WTC11 (cell line): ENCODE data around the gene PAQR8. TPM values are rescaled to one million over a fixed set of nuclear protein-coding genes. Genes with fewer than 3 reads are reported as not detected.

Experiments used
- ATAC-seq: fragments of 200-7000 bp; cut with Tn5 transposase; 2 replicates; pipeline ENCODE4 v1.10.0; 2021; ENCODE audit warnings: mild to moderate bottlenecking, moderate library complexity
- CTCF ChIA-PET: fragments of 300-600 bp; sonication (Branson Sonifier 250); formaldehyde crosslinking; loops from one replicate; lab custom pipeline; 2021; ENCODE audit warnings: antibody characterized with exemption; lab: Charles Lee
- POLR2A ChIA-PET: fragments of 350-600 bp; sonication (Branson Sonifier 250); formaldehyde crosslinking; loops from one replicate; lab custom pipeline; 2021; ENCODE audit warnings: antibody characterized with exemption; lab: Charles Lee
- DNase-seq: peaks from one replicate; pipeline ENCODE4 v3.0.0; 2021; ENCODE audit warnings: low spot score
- H3K27ac Mint-ChIP-seq: 2 replicates; pipeline ENCODE4 v1.8.0; 2021; ENCODE audit warnings: mixed read lengths
- H3K27me3 Mint-ChIP-seq: 2 replicates; pipeline ENCODE4 v1.8.0; 2021; ENCODE audit warnings: low read depth, mild to moderate bottlenecking, moderate library complexity, mixed read lengths
- H3K36me3 Mint-ChIP-seq: 2 replicates; pipeline ENCODE4 v1.8.0; 2021; ENCODE audit warnings: mixed read lengths
- H3K4me1 Mint-ChIP-seq: 2 replicates; pipeline ENCODE4 v1.8.0; 2022; ENCODE audit warnings: mixed read lengths
- H3K4me3 Mint-ChIP-seq: 2 replicates; pipeline ENCODE4 v1.8.0; 2021; ENCODE audit warnings: mild to moderate bottlenecking, moderate library complexity, mixed read lengths
- H3K9me3 Mint-ChIP-seq: 2 replicates; pipeline ENCODE4 v1.8.0; 2021; ENCODE audit warnings: mixed read lengths
- AFF4 ChIP-seq: sonication (generic); formaldehyde crosslinking; IDR thresholded peaks from 2 replicates; pipeline ENCODE4 v1.8.1; 2023; ENCODE audit warnings: mild to moderate bottlenecking, missing genetic modification reagents, borderline replicate concordance
- ATF3 ChIP-seq: sonication (generic); formaldehyde crosslinking; conservative IDR thresholded peaks from 2 replicates; pipeline ENCODE4 v1.8.1; 2022; ENCODE audit warnings: mild to moderate bottlenecking, missing genetic modification reagents
- ATF6 ChIP-seq: sonication (generic); formaldehyde crosslinking; IDR thresholded peaks from 2 replicates; pipeline ENCODE4 v1.8.1; 2023; ENCODE audit warnings: mild to moderate bottlenecking, missing genetic modification reagents
- CREM ChIP-seq: sonication (generic); formaldehyde crosslinking; IDR thresholded peaks from 2 replicates; pipeline ENCODE4 v1.8.1; 2022; ENCODE audit warnings: mild to moderate bottlenecking, missing genetic modification reagents, moderate library complexity
- E2F1 ChIP-seq: sonication (generic); formaldehyde crosslinking; IDR thresholded peaks from 2 replicates; pipeline ENCODE4 v1.8.0; 2022; ENCODE audit warnings: mild to moderate bottlenecking, missing genetic modification reagents
- ELF4 ChIP-seq: sonication (generic); formaldehyde crosslinking; IDR thresholded peaks from 2 replicates; pipeline ENCODE4 v1.8.1; 2022; ENCODE audit warnings: low read depth, mild to moderate bottlenecking, moderate library complexity, missing genetic modification reagents
- EMX1 ChIP-seq: fragments of 250-450 bp; sonication (Bioruptor Pico); IDR thresholded peaks from 2 replicates; pipeline ENCODE4 v1.8.0; 2021; ENCODE audit warnings: mild to moderate bottlenecking
- ERG ChIP-seq: fragments of 250-450 bp; sonication (Bioruptor Pico); IDR thresholded peaks from 2 replicates; pipeline ENCODE4 v1.8.0; 2021; ENCODE audit warnings: mild to moderate bottlenecking
- GTF2I ChIP-seq: fragments of 250-450 bp; sonication (Bioruptor Pico); conservative IDR thresholded peaks from 2 replicates; pipeline ENCODE4 v1.4.0; 2021; ENCODE audit warnings: mild to moderate bottlenecking
- IRF2 ChIP-seq: sonication (generic); formaldehyde crosslinking; IDR thresholded peaks from 2 replicates; pipeline ENCODE4 v1.8.0; 2022; ENCODE audit warnings: low read depth, missing genetic modification reagents, borderline replicate concordance
- JUN ChIP-seq: sonication (generic); formaldehyde crosslinking; IDR thresholded peaks from 2 replicates; pipeline ENCODE4 v1.8.0; 2023; ENCODE audit warnings: mild to moderate bottlenecking, missing genetic modification reagents
- MYBL2 ChIP-seq: sonication (generic); formaldehyde crosslinking; IDR thresholded peaks from 2 replicates; pipeline ENCODE4 v1.8.1; 2023; ENCODE audit warnings: mild to moderate bottlenecking, moderate library complexity, missing genetic modification reagents
- NFATC4 ChIP-seq: fragments of 250-450 bp; sonication (Bioruptor Pico); IDR thresholded peaks from 2 replicates; pipeline ENCODE4 v1.9.0; 2021; ENCODE audit warnings: mild to moderate bottlenecking
- PRRX2 ChIP-seq: fragments of 250-450 bp; sonication (Bioruptor Pico); IDR thresholded peaks from 2 replicates; pipeline ENCODE4 v1.8.0; 2021; ENCODE audit warnings: mild to moderate bottlenecking
- RORB ChIP-seq: fragments of 250-450 bp; sonication (Bioruptor Pico); IDR thresholded peaks from 2 replicates; pipeline ENCODE4 v1.9.0; 2021; ENCODE audit warnings: mild to moderate bottlenecking
- STAT6 ChIP-seq: sonication (generic); formaldehyde crosslinking; conservative IDR thresholded peaks from 2 replicates; pipeline ENCODE4 v1.8.1; 2023; ENCODE audit warnings: mild to moderate bottlenecking, low read depth, missing genetic modification reagents, moderate library complexity
- USF1 ChIP-seq: sonication (generic); formaldehyde crosslinking; IDR thresholded peaks from 2 replicates; pipeline ENCODE4 v1.8.0; 2022; ENCODE audit warnings: mild to moderate bottlenecking, missing genetic modification reagents
- ZNF232 ChIP-seq: sonication (generic); formaldehyde crosslinking; IDR thresholded peaks from 2 replicates; pipeline ENCODE4 v1.8.0; 2022; ENCODE audit warnings: mild to moderate bottlenecking, missing genetic modification reagents
- ZNF317 ChIP-seq: sonication (generic); formaldehyde crosslinking; IDR thresholded peaks from 2 replicates; pipeline ENCODE4 v1.8.1; 2023; ENCODE audit warnings: low read depth, mild to moderate bottlenecking, moderate library complexity, missing genetic modification reagents, borderline replicate concordance
- ZNF532 ChIP-seq: fragments of 250-450 bp; sonication (Bioruptor Pico); IDR thresholded peaks from 2 replicates; pipeline ENCODE4 v1.9.0; 2021; ENCODE audit warnings: mild to moderate bottlenecking, borderline replicate concordance
- total RNA-seq: library from RNA; stranded (reverse); gene quantifications from 3 replicates; pipeline ENCODE4 v1.2.3, GENCODE V29; 2021

The PAQR8 gene
- total RNA-seq, 1 experiment from 2014 or later = 11.1 TPM

- H3K4me1 Mint-ChIP-seq = peaks cover 33% of the 10 kb centered on the region
- H3K27me3 Mint-ChIP-seq = peaks cover 32% of the 10 kb centered on the region
- H3K9me3 Mint-ChIP-seq = no peaks in the 10 kb centered on the region
- POLR2A ChIA-PET = no interaction called here
- no peak overlapping the region for H3K27ac Mint-ChIP-seq
- no peak for TF ChIP-seq RORB
- TF ChIP-seq JUN (CRISPR knock-in tag) = no peak
- TF ChIP-seq EMX1 (CRISPR knock-in tag) = no peak
- no peak for TF ChIP-seq IRF2
- TF ChIP-seq GTF2I (CRISPR knock-in tag) = no peak
- no peak for TF ChIP-seq MYBL2
- TF ChIP-seq ELF4 (CRISPR knock-in tag) = no peak
- TF ChIP-seq ATF3 (CRISPR knock-in tag) = no peak
- no peak for TF ChIP-seq AFF4 (CRISPR knock-in tag)
- no peak for TF ChIP-seq ERG (CRISPR knock-in tag)
- no peak for TF ChIP-seq PRRX2 (CRISPR knock-in tag)
- H3K4me3 Mint-ChIP-seq = no peak overlapping the region
- CTCF ChIA-PET = no interaction called here
- H3K36me3 Mint-ChIP-seq = no peaks in the 10 kb centered on the region
- no peak for ATAC-seq
- no peak for DNase-seq
Observed at GRCh38 chr6:52359403-52359802, 2.5 kb upstream of the PAQR8 start.

GRCh38 chr6:52360028-52360427 is 1.9 kb upstream of the PAQR8 start:
- peaks cover 34% of the 10 kb centered on the region for H3K4me1 Mint-ChIP-seq
- ChIA-PET POLR2A (no interaction called here), CTCF (no interaction called here)
- ATAC-seq = no peak
- DNase-seq = no peak
- no peak overlapping the region for H3K27ac Mint-ChIP-seq
- no peaks in the 10 kb centered on the region for H3K9me3 Mint-ChIP-seq
- H3K4me3 Mint-ChIP-seq = 0 out of 2 replicates have a peak overlapping the region, but pooled peaks have one; percentile 78
- no peaks in the 10 kb centered on the region for H3K36me3 Mint-ChIP-seq
- peaks cover 32% of the 10 kb centered on the region for H3K27me3 Mint-ChIP-seq
- TF ChIP-seq STAT6 (CRISPR knock-in tag) = no peak
- TF ChIP-seq E2F1 (CRISPR knock-in tag) = no peak
- TF ChIP-seq ATF6 = no peak
- no peak for TF ChIP-seq ZNF532 (CRISPR knock-in tag)
- no peak for TF ChIP-seq USF1
- TF ChIP-seq NFATC4 (CRISPR knock-in tag) = no peak
- no peak for TF ChIP-seq CREM (CRISPR knock-in tag)
- no peak for TF ChIP-seq ZNF232 (CRISPR knock-in tag)
- no peak for TF ChIP-seq ZNF317 (CRISPR knock-in tag)
- no peak for TF ChIP-seq JUN (CRISPR knock-in tag)
